ENCODE results near the gene CDC42SE2.

DNA sequence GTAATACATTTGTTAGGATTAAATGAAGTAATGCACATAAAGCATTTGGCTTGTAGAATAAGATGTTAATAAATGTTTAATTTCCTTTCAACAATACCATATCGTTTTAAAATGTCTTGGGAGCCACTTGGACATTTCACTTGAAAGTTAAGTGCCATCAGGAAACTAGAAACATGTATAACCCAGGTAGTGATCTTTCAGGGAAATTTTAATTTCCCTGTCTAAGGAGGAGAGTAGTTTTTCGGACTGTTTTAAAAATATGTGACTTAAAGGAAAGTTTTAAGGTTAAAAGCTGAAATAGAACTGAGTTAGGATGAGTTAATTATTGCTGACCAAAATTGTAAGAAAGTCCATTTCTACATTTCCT is 18.0 kb downstream of the CDC42SE2 start:
- TF ChIP-seq, protein P1, sequence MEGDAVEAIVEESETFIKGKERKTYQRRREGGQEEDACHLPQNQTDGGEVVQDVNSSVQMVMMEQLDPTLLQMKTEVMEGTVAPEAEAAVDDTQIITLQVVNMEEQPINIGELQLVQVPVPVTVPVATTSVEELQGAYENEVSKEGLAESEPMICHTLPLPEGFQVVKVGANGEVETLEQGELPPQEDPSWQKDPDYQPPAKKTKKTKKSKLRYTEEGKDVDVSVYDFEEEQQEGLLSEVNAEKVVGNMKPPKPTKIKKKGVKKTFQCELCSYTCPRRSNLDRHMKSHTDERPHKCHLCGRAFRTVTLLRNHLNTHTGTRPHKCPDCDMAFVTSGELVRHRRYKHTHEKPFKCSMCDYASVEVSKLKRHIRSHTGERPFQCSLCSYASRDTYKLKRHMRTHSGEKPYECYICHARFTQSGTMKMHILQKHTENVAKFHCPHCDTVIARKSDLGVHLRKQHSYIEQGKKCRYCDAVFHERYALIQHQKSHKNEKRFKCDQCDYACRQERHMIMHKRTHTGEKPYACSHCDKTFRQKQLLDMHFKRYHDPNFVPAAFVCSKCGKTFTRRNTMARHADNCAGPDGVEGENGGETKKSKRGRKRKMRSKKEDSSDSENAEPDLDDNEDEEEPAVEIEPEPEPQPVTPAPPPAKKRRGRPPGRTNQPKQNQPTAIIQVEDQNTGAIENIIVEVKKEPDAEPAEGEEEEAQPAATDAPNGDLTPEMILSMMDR (IDR thresholded peaks at IDR 0.05): no peak
- TF ChIP-seq NFYB (CRISPR knock-in tag; conservative IDR thresholded peaks at IDR 0.05; ENCODE audit: low read depth): no peak
- no peak for TF ChIP-seq USF2 (CRISPR knock-in tag; IDR thresholded peaks at IDR 0.05)
- no peak for TF ChIP-seq SMAD3 (CRISPR knock-in tag; IDR thresholded peaks at IDR 0.05; ENCODE audit: borderline replicate concordance)
- TF ChIP-seq, protein P2, sequence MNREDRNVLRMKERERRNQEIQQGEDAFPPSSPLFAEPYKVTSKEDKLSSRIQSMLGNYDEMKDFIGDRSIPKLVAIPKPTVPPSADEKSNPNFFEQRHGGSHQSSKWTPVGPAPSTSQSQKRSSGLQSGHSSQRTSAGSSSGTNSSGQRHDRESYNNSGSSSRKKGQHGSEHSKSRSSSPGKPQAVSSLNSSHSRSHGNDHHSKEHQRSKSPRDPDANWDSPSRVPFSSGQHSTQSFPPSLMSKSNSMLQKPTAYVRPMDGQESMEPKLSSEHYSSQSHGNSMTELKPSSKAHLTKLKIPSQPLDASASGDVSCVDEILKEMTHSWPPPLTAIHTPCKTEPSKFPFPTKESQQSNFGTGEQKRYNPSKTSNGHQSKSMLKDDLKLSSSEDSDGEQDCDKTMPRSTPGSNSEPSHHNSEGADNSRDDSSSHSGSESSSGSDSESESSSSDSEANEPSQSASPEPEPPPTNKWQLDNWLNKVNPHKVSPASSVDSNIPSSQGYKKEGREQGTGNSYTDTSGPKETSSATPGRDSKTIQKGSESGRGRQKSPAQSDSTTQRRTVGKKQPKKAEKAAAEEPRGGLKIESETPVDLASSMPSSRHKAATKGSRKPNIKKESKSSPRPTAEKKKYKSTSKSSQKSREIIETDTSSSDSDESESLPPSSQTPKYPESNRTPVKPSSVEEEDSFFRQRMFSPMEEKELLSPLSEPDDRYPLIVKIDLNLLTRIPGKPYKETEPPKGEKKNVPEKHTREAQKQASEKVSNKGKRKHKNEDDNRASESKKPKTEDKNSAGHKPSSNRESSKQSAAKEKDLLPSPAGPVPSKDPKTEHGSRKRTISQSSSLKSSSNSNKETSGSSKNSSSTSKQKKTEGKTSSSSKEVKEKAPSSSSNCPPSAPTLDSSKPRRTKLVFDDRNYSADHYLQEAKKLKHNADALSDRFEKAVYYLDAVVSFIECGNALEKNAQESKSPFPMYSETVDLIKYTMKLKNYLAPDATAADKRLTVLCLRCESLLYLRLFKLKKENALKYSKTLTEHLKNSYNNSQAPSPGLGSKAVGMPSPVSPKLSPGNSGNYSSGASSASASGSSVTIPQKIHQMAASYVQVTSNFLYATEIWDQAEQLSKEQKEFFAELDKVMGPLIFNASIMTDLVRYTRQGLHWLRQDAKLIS (CRISPR knock-in tag; IDR thresholded peaks at IDR 0.05; ENCODE audit: borderline replicate concordance): no peak
